ENCODE measurements around the gene WDR6. TPM values are rescaled to one million over a fixed set of nuclear protein-coding genes. Genes with fewer than 3 reads are reported as not detected.
A peak's percentile ranks its signal among the peaks of the same experiment; 100 is the strongest.

The WDR6 gene
- total and polyA plus RNA-seq, 9 of the 15 experiments (the other 6 are each of a cell fraction or from before 2014, with no cell fraction given) = 8.9 to 90.6 (median 44.7) TPM

DNA sequence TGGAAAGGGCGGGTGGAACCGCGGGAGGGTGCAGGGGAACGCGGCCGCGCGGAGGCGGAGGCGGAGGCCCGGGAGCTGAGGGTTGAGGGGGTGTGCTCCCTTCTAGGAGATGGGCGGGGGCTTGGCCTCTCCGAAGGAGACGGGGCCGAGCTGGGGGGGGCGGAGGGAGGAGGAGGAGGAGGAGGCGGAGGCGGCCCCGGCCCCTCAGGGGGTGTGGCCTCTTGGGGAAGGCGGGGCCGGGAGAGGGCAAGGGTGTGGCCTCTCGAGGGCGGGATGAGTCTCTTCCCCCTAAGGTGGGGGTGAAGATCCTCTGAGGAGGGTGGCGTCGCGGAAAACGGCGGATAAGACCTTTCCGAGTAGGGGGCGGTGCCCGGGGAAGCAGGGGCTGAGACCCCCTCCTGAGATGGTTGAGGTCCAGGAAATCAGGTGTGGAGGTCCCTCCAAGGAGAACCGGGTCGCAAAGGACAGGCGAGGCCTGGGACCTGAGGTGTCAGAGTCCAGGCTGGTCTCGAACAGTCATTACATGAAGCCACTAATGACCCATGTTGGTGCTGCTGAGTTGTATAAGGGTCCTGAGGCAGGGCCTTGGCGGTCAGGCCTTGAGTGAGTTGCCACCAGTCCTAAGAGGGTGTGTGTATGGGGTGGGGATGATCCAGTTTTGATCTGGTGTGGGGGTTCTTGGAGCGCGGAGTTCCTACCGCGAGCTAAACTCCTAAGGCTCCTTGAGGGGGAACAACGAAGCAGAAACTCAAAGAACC, 759 bp downstream of the WDR6 start (continued):
- no peak for TF ChIP-seq STAG1 (CRISPR knock-in tag; IDR thresholded peaks at IDR 0.05; ENCODE audit: borderline replicate concordance)
- no peak for TF ChIP-seq MCM7 (IDR thresholded peaks at IDR 0.05)
- TF ChIP-seq ZNF174 (CRISPR knock-in tag; IDR thresholded peaks at IDR 0.05) = no peak
- TF ChIP-seq NR1H2 (CRISPR knock-in tag; IDR thresholded peaks at IDR 0.05) = no peak
- no peak for TF ChIP-seq ERF (CRISPR knock-in tag; IDR thresholded peaks at IDR 0.05)
- no peak for TF ChIP-seq ETV1 (tag; conservative IDR thresholded peaks at IDR 0.05; ENCODE audit: low read depth)
- no peak for TF ChIP-seq CEBPB (tag; IDR thresholded peaks at IDR 0.05)
- no peak for TF ChIP-seq IRF2 (CRISPR knock-in tag; IDR thresholded peaks at IDR 0.05)
- TF ChIP-seq HDAC1 (IDR thresholded peaks at IDR 0.05) = 0 out of 4 replicates have a peak, but pooled peaks of 1 of the 2 experiments have one; percentile 29
- TF ChIP-seq, protein P1, sequence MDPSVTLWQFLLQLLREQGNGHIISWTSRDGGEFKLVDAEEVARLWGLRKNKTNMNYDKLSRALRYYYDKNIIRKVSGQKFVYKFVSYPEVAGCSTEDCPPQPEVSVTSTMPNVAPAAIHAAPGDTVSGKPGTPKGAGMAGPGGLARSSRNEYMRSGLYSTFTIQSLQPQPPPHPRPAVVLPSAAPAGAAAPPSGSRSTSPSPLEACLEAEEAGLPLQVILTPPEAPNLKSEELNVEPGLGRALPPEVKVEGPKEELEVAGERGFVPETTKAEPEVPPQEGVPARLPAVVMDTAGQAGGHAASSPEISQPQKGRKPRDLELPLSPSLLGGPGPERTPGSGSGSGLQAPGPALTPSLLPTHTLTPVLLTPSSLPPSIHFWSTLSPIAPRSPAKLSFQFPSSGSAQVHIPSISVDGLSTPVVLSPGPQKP (CRISPR knock-in tag; IDR thresholded peaks at IDR 0.05) = no peak
- TF ChIP-seq CCAR2 (IDR thresholded peaks at IDR 0.05; ENCODE audit: low read depth, low read length) = no peak
- TF ChIP-seq, protein P2, sequence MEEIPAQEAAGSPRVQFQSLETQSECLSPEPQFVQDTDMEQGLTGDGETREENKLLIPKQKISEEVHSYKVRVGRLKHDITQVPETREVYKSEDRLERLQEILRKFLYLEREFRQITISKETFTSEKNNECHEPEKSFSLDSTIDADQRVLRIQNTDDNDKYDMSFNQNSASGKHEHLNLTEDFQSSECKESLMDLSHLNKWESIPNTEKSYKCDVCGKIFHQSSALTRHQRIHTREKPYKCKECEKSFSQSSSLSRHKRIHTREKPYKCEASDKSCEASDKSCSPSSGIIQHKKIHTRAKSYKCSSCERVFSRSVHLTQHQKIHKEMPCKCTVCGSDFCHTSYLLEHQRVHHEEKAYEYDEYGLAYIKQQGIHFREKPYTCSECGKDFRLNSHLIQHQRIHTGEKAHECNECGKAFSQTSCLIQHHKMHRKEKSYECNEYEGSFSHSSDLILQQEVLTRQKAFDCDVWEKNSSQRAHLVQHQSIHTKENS (CRISPR knock-in tag; IDR thresholded peaks at IDR 0.05) = no peak
- TF ChIP-seq L3MBTL2 (IDR thresholded peaks at IDR 0.05) = no peak
- TF ChIP-seq CC2D1A (IDR thresholded peaks at IDR 0.05) = no peak
- TF ChIP-seq ASH1L (IDR thresholded peaks at IDR 0.05; ENCODE audit: borderline replicate concordance, low read depth, partially characterized antibody) = no peak
- TF ChIP-seq, protein P3, sequence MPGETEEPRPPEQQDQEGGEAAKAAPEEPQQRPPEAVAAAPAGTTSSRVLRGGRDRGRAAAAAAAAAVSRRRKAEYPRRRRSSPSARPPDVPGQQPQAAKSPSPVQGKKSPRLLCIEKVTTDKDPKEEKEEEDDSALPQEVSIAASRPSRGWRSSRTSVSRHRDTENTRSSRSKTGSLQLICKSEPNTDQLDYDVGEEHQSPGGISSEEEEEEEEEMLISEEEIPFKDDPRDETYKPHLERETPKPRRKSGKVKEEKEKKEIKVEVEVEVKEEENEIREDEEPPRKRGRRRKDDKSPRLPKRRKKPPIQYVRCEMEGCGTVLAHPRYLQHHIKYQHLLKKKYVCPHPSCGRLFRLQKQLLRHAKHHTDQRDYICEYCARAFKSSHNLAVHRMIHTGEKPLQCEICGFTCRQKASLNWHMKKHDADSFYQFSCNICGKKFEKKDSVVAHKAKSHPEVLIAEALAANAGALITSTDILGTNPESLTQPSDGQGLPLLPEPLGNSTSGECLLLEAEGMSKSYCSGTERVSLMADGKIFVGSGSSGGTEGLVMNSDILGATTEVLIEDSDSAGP (CRISPR knock-in tag; IDR thresholded peaks at IDR 0.05) = 0 out of 2 replicates have a peak, but pooled peaks have one; percentile 0
- TF ChIP-seq, protein P4, sequence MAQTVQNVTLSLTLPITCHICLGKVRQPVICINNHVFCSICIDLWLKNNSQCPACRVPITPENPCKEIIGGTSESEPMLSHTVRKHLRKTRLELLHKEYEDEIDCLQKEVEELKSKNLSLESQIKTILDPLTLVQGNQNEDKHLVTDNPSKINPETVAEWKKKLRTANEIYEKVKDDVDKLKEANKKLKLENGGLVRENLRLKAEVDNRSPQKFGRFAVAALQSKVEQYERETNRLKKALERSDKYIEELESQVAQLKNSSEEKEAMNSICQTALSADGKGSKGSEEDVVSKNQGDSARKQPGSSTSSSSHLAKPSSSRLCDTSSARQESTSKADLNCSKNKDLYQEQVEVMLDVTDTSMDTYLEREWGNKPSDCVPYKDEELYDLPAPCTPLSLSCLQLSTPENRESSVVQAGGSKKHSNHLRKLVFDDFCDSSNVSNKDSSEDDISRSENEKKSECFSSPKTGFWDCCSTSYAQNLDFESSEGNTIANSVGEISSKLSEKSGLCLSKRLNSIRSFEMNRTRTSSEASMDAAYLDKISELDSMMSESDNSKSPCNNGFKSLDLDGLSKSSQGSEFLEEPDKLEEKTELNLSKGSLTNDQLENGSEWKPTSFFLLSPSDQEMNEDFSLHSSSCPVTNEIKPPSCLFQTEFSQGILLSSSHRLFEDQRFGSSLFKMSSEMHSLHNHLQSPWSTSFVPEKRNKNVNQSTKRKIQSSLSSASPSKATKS (CRISPR knock-in tag; IDR thresholded peaks at IDR 0.05) = no peak
- TF ChIP-seq ZNF253 (CRISPR knock-in tag; conservative IDR thresholded peaks at IDR 0.05) = no peak
- no peak for TF ChIP-seq MXI1 (IDR thresholded peaks at IDR 0.05; ENCODE audit: low read depth, low read length)
- TF ChIP-seq, protein P5, sequence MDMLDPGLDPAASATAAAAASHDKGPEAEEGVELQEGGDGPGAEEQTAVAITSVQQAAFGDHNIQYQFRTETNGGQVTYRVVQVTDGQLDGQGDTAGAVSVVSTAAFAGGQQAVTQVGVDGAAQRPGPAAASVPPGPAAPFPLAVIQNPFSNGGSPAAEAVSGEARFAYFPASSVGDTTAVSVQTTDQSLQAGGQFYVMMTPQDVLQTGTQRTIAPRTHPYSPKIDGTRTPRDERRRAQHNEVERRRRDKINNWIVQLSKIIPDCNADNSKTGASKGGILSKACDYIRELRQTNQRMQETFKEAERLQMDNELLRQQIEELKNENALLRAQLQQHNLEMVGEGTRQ (CRISPR knock-in tag; IDR thresholded peaks at IDR 0.05) = no peak
